Stimulated activated CD4-positive, alpha-beta T cell treated with anti-CD3 and anti-CD28 coated beads, Interleukin-1b, Interleukin-23, amount 100 ng/mL, for 24 hours (primary cell): ENCODE data around the gene PARVG.

ENCODE experiments used
- DNase-seq, 4 experiments: peaks; one replicate each; pipeline ENCODE4 v3.0.0-alpha.2; 2020; ENCODE audit warnings: low read depth in 4 of 4, low spot score in 1 of 4

Gene PARVG

GRCh38 chr22:44154436-44154942 lies 26.2 kb upstream of the PARVG start:
- DNase-seq = no peak

GRCh38 chr22:44155115-44155514 lies 25.6 kb upstream of the PARVG start:
- DNase-seq = no peak

GRCh38 chr22:44157916-44158618 lies 22.7 kb upstream of the PARVG start:
- DNase-seq = no peak

- no peak for DNase-seq
These were observed 21.9 kb upstream of the PARVG start for GRCh38 chr22:44158816-44159215.

- DNase-seq = no peak
These were observed 21.5 kb upstream of the PARVG start for GRCh38 chr22:44159221-44159620.

- no peak for DNase-seq
These were observed 20.9 kb upstream of the PARVG start for GRCh38 chr22:44159811-44160210.

- no peak for DNase-seq
These were observed 20.3 kb upstream of the PARVG start for GRCh38 chr22:44160421-44160820.

- DNase-seq = no peak
These were observed 19.1 kb upstream of the PARVG start for GRCh38 chr22:44161673-44162072.

- no peak for DNase-seq
These were observed 17.8 kb upstream of the PARVG start for GRCh38 chr22:44162960-44163359.

GRCh38 chr22:44163536-44163935 lies 17.2 kb upstream of the PARVG start:
- no peak for DNase-seq

- DNase-seq = no peak
These were observed 16.7 kb upstream of the PARVG start for GRCh38 chr22:44164031-44164430.

GRCh38 chr22:44165286-44165874 lies 15.3 kb upstream of the PARVG start:
- DNase-seq = no peak

GRCh38 chr22:44166498-44167276 lies 14.0 kb upstream of the PARVG start:
- no peak for DNase-seq

GRCh38 chr22:44167501-44167900 lies 13.2 kb upstream of the PARVG start:
- DNase-seq = no peak

- no peak for DNase-seq
These were observed 12.5 kb upstream of the PARVG start for GRCh38 chr22:44168206-44168605.

- no peak for DNase-seq
These were observed 10.3 kb upstream of the PARVG start for GRCh38 chr22:44170470-44170869.

GRCh38 chr22:44171561-44171960 lies 9.2 kb upstream of the PARVG start:
- DNase-seq = no peak

- DNase-seq = no peak
These were observed 8.2 kb upstream of the PARVG start for GRCh38 chr22:44172370-44173108.

- no peak for DNase-seq
These were observed 7.6 kb upstream of the PARVG start for GRCh38 chr22:44173154-44173553.

GRCh38 chr22:44175676-44176075 lies 5.0 kb upstream of the PARVG start:
- DNase-seq = no peak

- DNase-seq = no peak
These were observed 1.3 kb upstream of the PARVG start for GRCh38 chr22:44179196-44179988.
